Activated naive CD8-positive, alpha-beta T cell (primary cell): ENCODE results near the gene GLB1L.
A peak's percentile ranks its signal among the peaks of the same experiment; 100 is the strongest.
"Not testable (repeated sequence)": the region's sequence is repeated elsewhere in the genome, so short reads cannot be mapped to it uniquely, and the experiment has no call there.

Experiments
- H3K27ac Mint-ChIP-seq: one replicate; pipeline ENCODE4 v1.8.0; 2021; ENCODE audit warnings: mixed read lengths
- H3K27me3 Mint-ChIP-seq: one replicate; pipeline ENCODE4 v1.8.0; 2021; ENCODE audit warnings: mixed read lengths
- H3K36me3 Mint-ChIP-seq: one replicate; pipeline ENCODE4 v1.8.0; 2021; ENCODE audit warnings: mixed read lengths
- H3K4me1 Mint-ChIP-seq: one replicate; pipeline ENCODE4 v1.8.0; 2021; ENCODE audit warnings: low read depth, mixed read lengths
- H3K4me3 Mint-ChIP-seq: one replicate; pipeline ENCODE4 v1.8.0; 2021; ENCODE audit warnings: mild to moderate bottlenecking, mixed read lengths
- H3K9me3 Mint-ChIP-seq: one replicate; pipeline ENCODE4 v1.8.0; 2021; ENCODE audit warnings: low read depth, mixed read lengths

GLB1L gene

GRCh38 chr2:219200502-219201326 is 44.5 kb downstream of the GLB1L start:
- peak overlapping the region; percentile 89 for H3K4me3 Mint-ChIP-seq
- H3K36me3 Mint-ChIP-seq, H3K9me3 Mint-ChIP-seq: not testable (repeated sequence)

GRCh38 chr2:219199470-219200211 is 45.6 kb downstream of the GLB1L start:
- Mint-ChIP-seq H3K4me3 (peak overlapping the region; percentile 65), H3K36me3 (peaks cover 4% of the 10 kb centered on the region), H3K27me3 (no peaks in the 10 kb centered on the region), H3K4me1 (peaks cover 26% of the 10 kb centered on the region), H3K27ac (peak overlapping the region; percentile 56), H3K9me3 (no peaks in the 10 kb centered on the region)

More at GRCh38 chr2:219200502-219201326, 44.5 kb downstream of the GLB1L start:
- Mint-ChIP-seq H3K4me1 (peaks cover 29% of the 10 kb centered on the region), H3K27ac (peak overlapping the region; percentile 94)
- H3K27me3 Mint-ChIP-seq = not testable (repeated sequence)

- H3K9me3 Mint-ChIP-seq = no peaks in the 10 kb centered on the region
- peak overlapping the region; percentile 6 for H3K27ac Mint-ChIP-seq
- peaks cover 26% of the 10 kb centered on the region for H3K4me1 Mint-ChIP-seq
- peak overlapping the region; percentile 65 for H3K4me3 Mint-ChIP-seq
- peaks cover 2% of the 10 kb centered on the region for H3K36me3 Mint-ChIP-seq
- H3K27me3 Mint-ChIP-seq = no peaks in the 10 kb centered on the region
Measured at GRCh38 chr2:219198974-219199373, 46.3 kb downstream of the GLB1L start.

- Mint-ChIP-seq H3K4me1 (peaks cover 26% of the 10 kb centered on the region), H3K27ac (no peak overlapping the region), H3K4me3 (no peak overlapping the region), H3K27me3 (no peaks in the 10 kb centered on the region), H3K9me3 (no peaks in the 10 kb centered on the region), H3K36me3 (peaks cover 2% of the 10 kb centered on the region)
Measured at GRCh38 chr2:219197388-219197787, 47.9 kb downstream of the GLB1L start.

GRCh38 chr2:219186754-219187456 is 58.3 kb downstream of the GLB1L start:
- peaks cover 20% of the 10 kb centered on the region for H3K4me1 Mint-ChIP-seq
- H3K36me3 Mint-ChIP-seq = peaks cover 7% of the 10 kb centered on the region
- no peaks in the 10 kb centered on the region for H3K9me3 Mint-ChIP-seq
- no peaks in the 10 kb centered on the region for H3K27me3 Mint-ChIP-seq
- no peak overlapping the region for H3K4me3 Mint-ChIP-seq
- peak overlapping the region; percentile 65 for H3K27ac Mint-ChIP-seq
